Gastroesophageal sphincter (tissue), 4 donors: ENCODE results near the gene POT1. TPM values are rescaled to one million over a fixed set of nuclear protein-coding genes. Genes with fewer than 3 reads are reported as not detected.
"Not testable (repeated sequence)": the region's sequence is repeated elsewhere in the genome, so short reads cannot be mapped to it uniquely, and the experiment has no call there.

Experiments used
- ATAC-seq: fragments of 150-250 bp; one replicate; pipeline ENCODE4 v1.9.1; 2016; ENCODE audit warnings: mild to moderate bottlenecking, moderate library complexity
- H3K27ac ChIP-seq, 4 donors: fragments of 200-600 bp; sonication (generic) in 3 of 4; 1 replicate in 3 of 4; 2 replicates in 1 of 4; pipeline ENCODE4 v1.5.1; 2016 to 2019
- H3K27me3 ChIP-seq: fragments of 200-600 bp; sonication (generic); one replicate; pipeline ENCODE4 v1.5.1; 2019
- H3K36me3 ChIP-seq, 2 donors: fragments of 200-600 bp; sonication (generic); one replicate each; pipeline ENCODE4 v1.5.1; 2019; ENCODE audit warnings: control low read depth in 1 of 2
- H3K4me1 ChIP-seq, 3 donors: fragments of 200-600 bp; sonication (generic); 1 replicate in 2 of 3; 2 replicates in 1 of 3; pipeline ENCODE4 v1.5.1; 2016 to 2019; ENCODE audit warnings: control low read depth in 2 of 3
- H3K4me3 ChIP-seq, 2 donors: fragments of 200-600 bp; sonication (generic); one replicate each; pipeline ENCODE4 v1.5.1; 2019; ENCODE audit warnings: mild to moderate bottlenecking in 1 of 2, moderate library complexity in 1 of 2
- H3K9me3 ChIP-seq, 3 donors: fragments of 200-600 bp; sonication (generic); one replicate each; pipeline ENCODE4 v1.5.1; 2017 to 2019; ENCODE audit warnings: control low read depth in 2 of 3
- EP300 ChIP-seq: sonication (generic); formaldehyde crosslinking; IDR thresholded peaks from one replicate; pipeline ENCODE4 v1.6.1; 2017; ENCODE audit warnings: antibody characterized with exemption, mild to moderate bottlenecking
- POLR2A ChIP-seq, 2 donors: fragments of 450-650 bp; IDR thresholded peaks; one replicate each; pipeline ENCODE4 v1.6.1; 2017; ENCODE audit warnings: antibody characterized with exemption in 2 of 2, mild to moderate bottlenecking in 2 of 2, moderate library complexity in 1 of 2
- POLR2AphosphoS5 ChIP-seq: sonication (generic); formaldehyde crosslinking; IDR thresholded peaks from one replicate; pipeline ENCODE4 v1.6.1; 2017; ENCODE audit warnings: antibody characterized with exemption
- WGBS, 2 donors: methylation state at CpG; one replicate each; pipeline ENCODE4 v1.1.5; 2018; ENCODE audit warnings: low coverage in 1 of 2; 5-methylcytosine and 5-hydroxymethylcytosine counted together
- total RNA-seq, 4 donors: library from RNA; depleted of rRNA; stranded (reverse); fragments of >200 nt; gene quantifications; one replicate each; pipeline ENCODE4 v1.1.0, GENCODE V29; 2016
- TF ChIP-seq, protein P1 (sequence below), 4 experiments: fragments of 200-600 bp in 2 of 4; fragments of 450-650 bp in 2 of 4; sonication (generic) in 1 of 4; IDR thresholded peaks; one replicate each; pipeline ENCODE4 v1.5.1; 2017 to 2019; ENCODE audit warnings: antibody characterized with exemption in 4 of 4, mild to moderate bottlenecking in 2 of 4, moderate library complexity in 2 of 4

Gene POT1
- 10 to 100 TPM; 17.9 to 32.7 (median 25.6) TPM for total RNA-seq

DNA sequence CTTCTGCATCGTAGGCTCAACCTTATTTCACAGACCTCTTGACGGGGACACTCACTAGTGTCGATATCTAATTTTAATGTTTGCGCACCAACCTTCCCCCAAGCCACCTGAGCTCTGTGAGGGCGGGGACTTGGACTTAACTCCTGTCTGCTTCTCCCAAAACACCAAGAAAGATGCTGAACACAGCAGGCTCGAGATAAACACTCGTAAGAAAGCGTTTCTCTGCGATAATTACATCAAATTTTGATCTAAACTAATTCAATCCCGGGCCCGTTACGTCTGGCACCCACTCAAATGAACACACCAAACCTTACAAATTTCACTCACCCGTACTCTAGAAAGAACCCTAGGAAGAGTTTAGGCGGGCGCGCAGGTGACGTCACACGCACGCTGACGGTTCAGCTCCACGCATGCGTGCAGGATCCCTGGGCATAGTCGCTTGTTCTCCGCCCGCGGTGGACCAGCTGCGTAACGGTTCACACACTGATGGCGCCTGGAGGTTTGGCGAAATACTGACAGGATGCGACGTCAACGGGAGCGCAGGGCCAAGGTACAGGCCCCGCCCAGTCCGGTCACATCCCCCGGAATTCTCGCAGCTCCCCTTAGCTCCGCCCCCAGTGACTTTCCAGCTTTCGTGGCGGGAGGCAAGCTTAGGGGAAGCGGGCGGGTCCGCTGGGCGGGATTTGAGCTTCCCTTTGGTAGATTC, at the start of gene POT1:
POT1 (minus strand) TSS at position 359 of the 706 bp plus-strand sequence. CDS start 32,652 bp downstream, outside the sequence.
- peak; percentile 100 for ATAC-seq
- Histone ChIP-seq H3K27ac (peak within 1 kb of the TSS; percentile 86 to 94 (median 92)), H3K4me1 (peaks cover 4 to 26% (median 7%) of the 10 kb centered on the region in 3 donors), H3K4me3 (peak within 1 kb of the TSS; percentile 69 to 89), H3K9me3 (no peaks in the 10 kb centered on the region), H3K36me3 (peaks cover 0 to 4% of the 10 kb centered on the region in 2 donors), H3K27me3 (no peaks in the 10 kb centered on the region)
- TF ChIP-seq EP300, result no peak
- peak; percentile 79 for TF ChIP-seq POLR2AphosphoS5
- TF ChIP-seq, protein P1, sequence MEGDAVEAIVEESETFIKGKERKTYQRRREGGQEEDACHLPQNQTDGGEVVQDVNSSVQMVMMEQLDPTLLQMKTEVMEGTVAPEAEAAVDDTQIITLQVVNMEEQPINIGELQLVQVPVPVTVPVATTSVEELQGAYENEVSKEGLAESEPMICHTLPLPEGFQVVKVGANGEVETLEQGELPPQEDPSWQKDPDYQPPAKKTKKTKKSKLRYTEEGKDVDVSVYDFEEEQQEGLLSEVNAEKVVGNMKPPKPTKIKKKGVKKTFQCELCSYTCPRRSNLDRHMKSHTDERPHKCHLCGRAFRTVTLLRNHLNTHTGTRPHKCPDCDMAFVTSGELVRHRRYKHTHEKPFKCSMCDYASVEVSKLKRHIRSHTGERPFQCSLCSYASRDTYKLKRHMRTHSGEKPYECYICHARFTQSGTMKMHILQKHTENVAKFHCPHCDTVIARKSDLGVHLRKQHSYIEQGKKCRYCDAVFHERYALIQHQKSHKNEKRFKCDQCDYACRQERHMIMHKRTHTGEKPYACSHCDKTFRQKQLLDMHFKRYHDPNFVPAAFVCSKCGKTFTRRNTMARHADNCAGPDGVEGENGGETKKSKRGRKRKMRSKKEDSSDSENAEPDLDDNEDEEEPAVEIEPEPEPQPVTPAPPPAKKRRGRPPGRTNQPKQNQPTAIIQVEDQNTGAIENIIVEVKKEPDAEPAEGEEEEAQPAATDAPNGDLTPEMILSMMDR (IDR thresholded peaks at IDR 0.05), result peak in 2 of 4 experiments; percentile 3 to 14
- TF ChIP-seq POLR2A (IDR thresholded peaks at IDR 0.05), result peak in 1 of 2 donors; percentile 23
- WGBS, 2 donors, result 0% methylated on average over 2 to 14 of the region's 45 CpGs

DNA sequence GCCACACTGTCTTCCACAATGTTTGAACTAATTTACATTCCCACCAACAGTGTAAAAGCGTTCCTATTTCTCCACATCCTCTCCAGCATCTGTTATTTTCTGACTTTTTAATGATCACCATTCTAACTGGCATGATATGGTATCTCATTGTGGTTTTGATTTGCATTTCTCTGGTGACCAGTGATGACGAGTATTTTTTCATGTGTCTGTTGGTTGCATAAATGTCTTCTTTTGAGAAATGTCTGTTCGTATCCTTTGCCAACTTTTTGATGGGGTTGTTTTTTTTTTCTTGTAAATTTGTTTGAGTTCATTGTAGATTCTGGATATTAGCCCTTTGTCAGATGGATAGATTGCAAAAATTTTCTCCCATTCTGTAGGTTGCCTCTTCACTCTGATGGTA, 45.5 kb upstream of the POT1 start:
- not testable (repeated sequence) for H3K4me1 ChIP-seq, H3K9me3 ChIP-seq, H3K4me3 ChIP-seq, H3K27ac ChIP-seq, H3K36me3 ChIP-seq, ATAC-seq, H3K27me3 ChIP-seq
- 55 to 85% methylated on average over 3 of the region's 3 CpGs for WGBS, 2 donors

DNA sequence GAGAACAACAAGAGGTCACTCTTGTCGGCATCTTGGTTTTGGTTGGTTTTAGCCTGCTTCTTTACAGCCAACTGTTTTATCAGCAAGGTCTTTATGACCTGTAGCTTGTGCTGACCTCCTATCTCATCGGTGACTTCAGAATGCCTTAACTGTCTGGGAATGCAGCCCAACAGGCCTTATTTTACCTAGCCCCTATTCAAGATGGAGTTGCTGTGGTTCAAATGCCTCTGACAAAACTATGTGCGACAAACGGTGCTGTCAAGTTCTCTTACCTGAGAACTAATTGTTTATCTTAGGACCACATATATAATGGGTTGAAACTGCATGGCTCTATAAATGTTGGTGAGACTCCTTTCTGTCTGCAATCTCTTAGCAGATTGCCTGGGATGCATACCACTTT, 35.9 kb upstream of the POT1 start:
- H3K4me3 ChIP-seq, result no peak overlapping the region
- no peak overlapping the region for H3K27ac ChIP-seq
- no peaks in the 10 kb centered on the region for H3K36me3 ChIP-seq
- no peak for ATAC-seq
- H3K4me1 ChIP-seq, result no peaks in the 10 kb centered on the region
- no peaks in the 10 kb centered on the region for H3K27me3 ChIP-seq
- TF ChIP-seq POLR2AphosphoS5 (no peak), POLR2A (IDR thresholded peaks at IDR 0.05) (no peak), EP300 (no peak)
- TF ChIP-seq, protein P1 (IDR thresholded peaks at IDR 0.05), result no peak
- H3K9me3 ChIP-seq, result no peaks in the 10 kb centered on the region
- 86 to 88% methylated on average over 4 of the region's 4 CpGs for whole genome bisulfite sequencing, 2 donors

- Histone ChIP-seq H3K36me3 (no peaks in the 10 kb centered on the region), H3K27me3 (no peaks in the 10 kb centered on the region), H3K9me3 (peaks cover 0 to 8% (median 0%) of the 10 kb centered on the region in 3 donors), H3K4me1 (no peaks in the 10 kb centered on the region), H3K27ac (no peak overlapping the region), H3K4me3 (no peak overlapping the region)
- no peak for ATAC-seq
- no peak for TF ChIP-seq EP300
- WGBS, 2 donors, result 0 to 100% methylated on average over 1 of the region's 1 CpG
Observed at GRCh38 chr7:124959676-124960075, 30.1 kb upstream of the POT1 start.

DNA sequence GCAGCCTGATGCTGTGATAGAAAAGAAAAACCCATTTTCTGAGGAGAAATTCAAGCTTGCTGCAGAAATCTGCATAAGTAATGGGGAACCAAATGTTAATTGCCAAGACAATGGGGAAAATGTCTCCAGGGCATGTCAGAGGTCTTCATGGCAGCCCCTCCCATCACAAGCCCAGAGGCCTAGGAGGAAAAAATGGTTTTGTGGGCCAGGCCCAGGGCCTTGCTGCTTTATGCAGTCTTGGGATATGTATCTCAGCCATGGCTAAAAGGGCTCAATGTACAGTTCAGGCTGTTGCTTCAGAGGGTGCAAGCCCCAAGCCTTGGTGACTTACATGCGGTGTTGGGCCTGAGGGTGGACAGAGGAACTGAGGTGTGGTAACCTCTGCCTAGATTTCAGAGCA, 28.3 kb upstream of the POT1 start:
- H3K4me1 ChIP-seq, H3K4me3 ChIP-seq, H3K36me3 ChIP-seq, H3K9me3 ChIP-seq, ATAC-seq, H3K27me3 ChIP-seq, H3K27ac ChIP-seq: not testable (repeated sequence)
- WGBS, 2 donors, result no CpG with 5 or more reads among the region's 1 CpG

GRCh38 chr7:124956160-124956559, 26.5 kb upstream of the POT1 start:
- 90 to 100% methylated on average over 1 of the region's 1 CpG for WGBS, 2 donors
- Histone ChIP-seq H3K27ac (no peak overlapping the region), H3K4me1 (no peaks in the 10 kb centered on the region), H3K27me3 (no peaks in the 10 kb centered on the region), H3K36me3 (no peaks in the 10 kb centered on the region), H3K4me3 (no peak overlapping the region), H3K9me3 (peaks cover 0 to 8% (median 0%) of the 10 kb centered on the region in 3 donors)
- ATAC-seq, result no peak
- TF ChIP-seq POLR2AphosphoS5 (no peak), POLR2A (IDR thresholded peaks at IDR 0.05) (no peak), EP300 (no peak)
- TF ChIP-seq, protein P1 (IDR thresholded peaks at IDR 0.05), result no peak
